ENCODE measurements around the gene PHF2. TPM values are rescaled to one million over a fixed set of nuclear protein-coding genes. Genes with fewer than 3 reads are reported as not detected.

Gene PHF2
- polyA plus RNA-seq, 4 donors, result 41.7 to 43.9 (median 43.0) TPM

DNA sequence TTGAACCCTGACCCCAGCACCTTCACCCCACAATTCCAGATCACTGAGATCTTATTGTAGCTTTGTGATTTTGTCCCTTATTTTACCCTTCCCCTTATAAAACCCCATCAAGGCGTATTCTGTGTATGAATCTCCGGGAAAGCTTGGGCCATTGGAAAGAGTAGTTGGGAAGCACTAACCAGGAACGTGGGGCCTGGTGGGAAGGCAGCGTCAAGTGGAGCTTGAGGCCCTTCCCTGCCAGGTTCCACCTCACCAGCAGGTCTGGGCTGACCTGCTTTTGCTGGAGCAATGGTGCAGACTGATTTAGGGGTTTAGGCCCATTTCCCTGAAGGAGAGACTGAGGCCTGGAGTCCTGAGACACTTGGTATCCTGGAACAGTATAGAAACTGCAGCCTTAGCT is 9.3 kb downstream of the PHF2 start:
- no peak for DNase-seq (ENCODE audit: low read depth in 4 of 4, low spot score in 3 of 4)

DNA sequence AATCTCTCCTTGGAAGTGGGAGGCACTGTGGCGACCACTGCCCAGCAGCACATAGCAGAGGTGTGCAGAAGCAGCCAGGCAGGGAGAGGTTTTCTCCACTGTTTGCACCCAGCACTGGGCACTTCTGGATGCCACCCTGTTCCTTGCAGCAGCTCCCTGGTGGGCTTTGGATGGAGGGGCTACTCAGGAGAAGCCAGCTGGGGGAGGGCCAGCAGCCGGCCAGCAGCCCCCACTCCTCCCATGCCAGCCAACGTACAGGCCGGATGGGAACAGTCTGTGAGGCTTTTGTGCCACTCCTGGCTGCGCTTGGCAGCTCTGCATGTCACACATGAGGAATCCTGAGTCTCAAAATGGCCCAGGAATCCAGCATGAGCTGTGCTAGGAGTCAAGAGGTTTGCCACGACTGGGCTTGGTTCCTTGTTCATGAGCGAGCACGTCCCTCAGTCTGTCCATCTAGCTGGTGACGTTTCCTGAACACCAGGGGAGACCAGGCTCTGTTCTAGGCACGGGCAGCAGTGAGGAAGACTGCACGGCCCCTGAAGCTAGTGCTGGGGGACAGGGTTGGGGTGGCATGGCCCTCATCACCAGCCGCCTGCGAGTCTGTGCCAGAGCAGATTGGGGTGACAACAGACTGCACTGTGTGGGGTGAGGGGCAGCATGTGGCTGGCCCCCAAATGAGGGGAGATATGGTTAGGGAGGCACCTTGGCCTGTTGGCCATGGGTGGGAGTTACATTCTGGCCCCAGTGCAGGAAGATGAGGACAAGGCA is 10.1 kb downstream of the PHF2 start:
- DNase-seq (ENCODE audit: low read depth in 4 of 4, low spot score in 3 of 4), result no peak

- no peak for DNase-seq (ENCODE audit: low read depth in 4 of 4, low spot score in 3 of 4)
Observed at GRCh38 chr9:93587284-93587650, 10.9 kb downstream of the PHF2 start.

DNA sequence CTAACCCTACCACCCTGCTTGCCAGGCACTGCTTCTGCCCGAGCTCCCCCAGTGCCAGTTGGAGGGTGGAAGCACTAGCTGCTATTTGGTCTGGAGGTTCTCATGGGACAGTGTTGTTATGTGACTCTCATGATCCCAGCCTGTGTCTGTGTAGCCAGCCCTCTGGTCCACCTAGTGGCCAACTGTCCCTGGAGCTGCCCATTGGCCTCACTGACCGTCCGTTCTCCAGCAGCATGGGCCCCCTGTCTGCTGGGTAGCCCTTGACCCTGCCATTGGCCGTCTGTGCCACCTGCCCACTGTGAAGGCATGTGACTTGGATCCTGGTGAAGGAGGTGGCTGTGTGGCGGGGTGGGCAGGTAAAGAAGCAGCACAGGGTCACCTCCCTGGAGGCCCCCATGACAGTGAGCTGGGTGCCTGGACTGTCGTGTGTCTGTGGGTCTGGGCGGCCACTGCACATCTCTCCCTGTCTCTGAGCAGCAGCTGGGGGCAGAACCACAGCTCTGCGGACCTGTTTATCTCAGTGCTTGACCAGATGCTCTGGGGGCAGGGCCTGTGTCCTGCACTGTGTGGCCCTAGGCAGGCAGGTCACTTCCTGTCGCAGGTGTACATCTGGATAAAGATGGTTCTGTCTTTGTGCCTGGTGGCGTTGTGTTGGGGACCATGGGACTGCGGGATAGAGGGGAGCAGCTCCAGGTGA is 11.4 kb downstream of the PHF2 start:
- no peak for DNase-seq (ENCODE audit: low read depth in 4 of 4, low spot score in 3 of 4)

- DNase-seq (ENCODE audit: low read depth in 4 of 4, low spot score in 3 of 4), result no peak
Observed at GRCh38 chr9:93588641-93589609, 12.5 kb downstream of the PHF2 start.

- peak in 1 of 4 donors; percentile 61 for DNase-seq (ENCODE audit: low read depth in 4 of 4, low spot score in 3 of 4)
Observed at GRCh38 chr9:93589688-93590087, 13.3 kb downstream of the PHF2 start.

DNA sequence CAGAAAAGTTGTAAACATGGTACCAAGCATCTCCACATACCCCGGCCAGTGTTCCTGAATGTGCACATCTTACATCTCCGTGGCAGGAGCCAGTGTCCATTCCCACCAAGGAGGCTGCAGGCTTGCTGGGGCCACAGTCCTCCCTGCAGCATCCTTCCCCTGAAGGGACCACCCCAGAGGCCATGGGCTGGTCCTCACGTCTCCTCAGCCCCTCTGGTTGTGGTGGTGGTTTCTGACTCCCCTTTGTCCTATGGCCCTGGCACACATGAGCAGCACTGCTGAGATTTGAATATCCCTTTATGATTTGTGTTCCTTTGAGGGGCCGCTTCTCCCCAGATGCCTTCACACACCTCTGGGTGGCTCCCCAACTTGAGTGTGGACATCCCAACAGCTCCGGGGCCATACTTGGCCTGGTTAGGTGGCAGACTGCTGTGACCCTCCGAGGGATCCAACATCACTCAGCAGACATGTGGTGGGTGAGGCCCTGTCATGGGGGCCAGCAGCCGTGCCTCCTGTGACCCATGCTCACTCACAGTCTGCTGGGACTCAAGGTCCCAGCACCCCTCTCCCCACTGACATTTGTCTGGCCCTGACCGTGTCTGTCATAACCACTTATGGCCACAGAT is 14.3 kb downstream of the PHF2 start:
- DNase-seq (ENCODE audit: low read depth in 4 of 4, low spot score in 3 of 4), result no peak

- DNase-seq (ENCODE audit: low read depth in 4 of 4, low spot score in 3 of 4), result no peak
Observed at GRCh38 chr9:93591301-93592007, 15.1 kb downstream of the PHF2 start.

DNA sequence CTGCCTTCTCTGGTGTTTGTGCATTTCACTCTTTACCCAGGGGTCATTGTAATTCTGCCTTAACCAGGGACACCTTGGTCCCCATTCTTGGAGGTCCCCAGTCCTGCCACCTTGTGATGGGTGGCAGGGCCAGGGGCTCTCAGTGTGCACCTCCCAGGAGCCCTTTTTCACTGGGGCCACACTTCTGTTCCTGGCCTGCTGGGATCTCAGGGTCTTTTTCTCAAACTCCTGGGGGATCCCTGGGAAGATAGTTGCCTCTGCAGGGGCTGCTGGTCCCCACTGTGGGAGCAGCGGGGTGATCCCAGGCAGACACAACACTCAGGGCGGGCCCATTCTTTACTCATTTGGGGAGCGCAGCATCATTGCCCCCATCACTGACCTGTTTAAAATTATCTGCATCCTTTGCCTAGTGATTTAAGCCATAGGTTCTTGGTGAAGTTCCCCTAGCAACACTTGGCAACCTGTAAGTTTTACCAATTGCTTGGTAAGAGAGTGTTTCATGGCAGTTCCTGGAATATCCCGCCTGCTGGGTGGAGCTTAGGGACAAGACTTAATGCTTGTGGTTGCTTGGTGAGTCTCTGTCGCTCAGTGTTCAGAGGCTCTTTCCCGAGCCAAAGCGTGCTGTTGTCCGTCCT is 15.7 kb downstream of the PHF2 start:
- no peak for DNase-seq (ENCODE audit: low read depth in 4 of 4, low spot score in 3 of 4)

GRCh38 chr9:93592643-93593021 is 16.2 kb downstream of the PHF2 start:
- no peak for DNase-seq (ENCODE audit: low read depth in 4 of 4, low spot score in 3 of 4)

DNA sequence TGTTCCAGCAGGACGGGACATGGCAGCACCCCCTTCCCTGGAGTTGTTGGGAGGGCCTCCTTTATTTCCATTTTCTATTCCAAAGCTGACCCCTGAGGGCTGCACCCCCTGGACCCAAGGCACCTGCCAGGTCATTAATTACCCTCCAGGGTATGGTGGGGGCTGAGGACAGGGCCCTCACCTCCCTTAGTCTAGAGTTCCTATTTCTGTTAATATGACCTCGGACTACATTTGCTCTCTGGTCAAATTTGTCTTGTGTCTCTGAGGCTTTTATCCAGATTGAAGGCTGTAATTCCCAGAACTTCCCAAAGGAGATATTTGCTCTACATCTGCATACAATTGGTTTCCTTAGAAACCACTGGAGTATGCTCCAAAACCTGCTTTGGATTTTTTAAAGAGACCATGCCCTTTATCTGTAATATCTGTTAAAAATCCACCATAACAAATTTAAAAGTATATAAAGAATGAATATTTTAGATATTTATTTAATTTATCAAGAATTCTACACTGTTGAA is 16.8 kb downstream of the PHF2 start:
- no peak for DNase-seq (ENCODE audit: low read depth in 4 of 4, low spot score in 3 of 4)

- DNase-seq (ENCODE audit: low read depth in 4 of 4, low spot score in 3 of 4), result no peak
Observed at GRCh38 chr9:93594041-93594756, 17.8 kb downstream of the PHF2 start.

DNA sequence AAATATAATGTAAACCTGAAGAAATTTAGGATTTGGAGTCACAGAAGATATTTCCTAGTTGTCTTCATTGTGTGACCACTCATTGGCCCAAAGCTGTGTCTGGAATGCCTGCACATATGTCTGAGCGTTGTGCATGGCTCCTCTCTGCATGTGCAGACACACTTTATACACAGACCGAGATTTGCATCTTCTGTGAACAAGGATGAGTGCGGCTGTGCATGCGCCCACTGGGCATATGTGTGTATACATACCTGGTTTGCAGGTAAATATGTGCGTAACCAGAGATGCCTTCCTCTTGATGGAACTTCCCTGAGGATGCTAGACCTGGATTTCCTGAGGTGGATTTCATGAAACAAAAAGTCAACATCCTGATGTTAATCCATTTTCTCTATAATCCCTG is 19.1 kb downstream of the PHF2 start:
- DNase-seq (ENCODE audit: low read depth in 4 of 4, low spot score in 3 of 4), result no peak

DNA sequence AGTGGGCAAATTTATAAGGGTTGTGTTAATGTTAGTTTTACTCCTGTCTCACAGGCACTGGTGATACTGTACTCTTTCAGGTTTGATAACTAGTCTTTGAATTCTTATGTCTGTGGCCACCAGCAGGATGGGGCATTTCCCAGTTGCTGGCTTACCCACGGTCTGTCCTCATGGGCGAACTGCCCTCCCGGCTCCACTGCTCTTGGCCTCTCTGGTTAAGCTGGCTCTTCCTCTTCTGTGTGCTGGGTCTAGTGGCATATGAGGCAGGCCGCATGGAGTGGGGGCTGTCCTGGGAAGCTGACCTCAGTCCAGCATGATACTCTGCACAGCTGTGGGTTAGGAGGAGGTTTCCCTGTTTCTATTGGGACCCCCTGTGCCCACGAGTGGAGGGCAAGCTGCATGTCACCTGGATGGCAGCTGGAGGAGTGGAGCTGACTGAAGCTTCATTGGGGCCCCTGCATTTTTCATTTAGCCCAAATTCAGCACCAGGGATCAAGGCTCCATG is 19.5 kb downstream of the PHF2 start:
- DNase-seq (ENCODE audit: low read depth in 4 of 4, low spot score in 3 of 4), result no peak

DNA sequence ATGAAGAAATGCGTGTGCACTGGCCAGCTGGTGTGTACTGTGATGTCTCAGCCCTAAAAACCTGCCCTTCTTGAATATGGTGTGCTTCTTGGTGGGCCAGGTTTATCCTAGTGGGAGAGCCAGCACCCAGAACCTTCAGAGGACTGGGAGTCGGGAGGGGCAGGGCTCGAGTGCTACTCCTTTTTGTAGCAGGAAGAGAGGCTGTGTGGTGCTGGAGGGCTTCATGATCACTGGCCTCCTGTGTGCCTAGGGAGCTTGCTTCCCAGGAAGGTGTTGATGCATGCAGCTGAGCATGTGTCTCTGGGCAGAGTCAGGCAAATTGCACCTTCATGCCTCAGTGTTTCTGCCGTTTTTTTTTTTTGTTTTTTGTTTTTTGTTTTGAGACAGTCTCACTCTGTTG is 20.0 kb downstream of the PHF2 start:
- no peak for DNase-seq (ENCODE audit: low read depth in 4 of 4, low spot score in 3 of 4)

GRCh38 chr9:93597142-93597706 is 20.8 kb downstream of the PHF2 start:
- no peak for DNase-seq (ENCODE audit: low read depth in 4 of 4, low spot score in 3 of 4)

- no peak for DNase-seq (ENCODE audit: low read depth in 4 of 4, low spot score in 3 of 4)
Observed at GRCh38 chr9:93597871-93598646, 21.7 kb downstream of the PHF2 start.
